Body of pancreas (tissue), 4 donors: ENCODE measurements around the gene CAPSL. TPM values are rescaled to one million over a fixed set of nuclear protein-coding genes. Genes with fewer than 3 reads are reported as not detected.

Experiments used
- ATAC-seq: fragments of 150-250 bp; one replicate; pipeline ENCODE4 v1.9.1; 2016
- DNase-seq, 4 donors: peaks; one replicate each; pipeline ENCODE4 v3.0.0-alpha.2; 2019
- H3K27ac ChIP-seq, 4 donors: fragments of 200-600 bp; sonication (generic); 1 replicate in 3 of 4; 2 replicates in 1 of 4; pipeline versions ENCODE4 v1.5.1 to v1.6.1; 2016 to 2019; ENCODE audit warnings: mild to moderate bottlenecking in 1 of 4, mixed read lengths in 1 of 4, moderate library complexity in 1 of 4
- H3K27me3 ChIP-seq, 2 donors: fragments of 200-600 bp; sonication (generic); one replicate each; pipeline ENCODE4 v1.6.0; 2016; ENCODE audit warnings: mild to moderate bottlenecking in 1 of 2
- H3K36me3 ChIP-seq, 2 donors: fragments of 200-600 bp; sonication (generic); replicated peaks in 1 of 2; 2 replicates each; pipeline ENCODE4 v1.5.1; 2016; ENCODE audit warnings: low read depth in 2 of 2; ENCODE audit not compliant: insufficient read depth in 1 of 2
- H3K4me1 ChIP-seq: fragments of 200-600 bp; sonication (generic); one replicate; pipeline ENCODE4 v1.6.0; 2016
- H3K4me3 ChIP-seq, 2 donors: fragments of 200-600 bp; sonication (generic); 1 replicate in 1 of 2; 2 replicates in 1 of 2; pipeline ENCODE4 v1.5.1; 2016 to 2019
- H3K9me3 ChIP-seq, 3 donors: fragments of 200-600 bp; sonication (generic); 1 replicate in 2 of 3; 2 replicates in 1 of 3; pipeline ENCODE4 v1.5.1; 2016
- CTCF ChIP-seq, 7 experiments: fragments of 450-650 bp in 4 of 7; fragments of 200-600 bp in 3 of 7; sonication (generic) in 3 of 7; IDR thresholded peaks; one replicate each; pipeline ENCODE4 v1.5.1; 2016 to 2019; ENCODE audit warnings: antibody characterized with exemption in 7 of 7
- POLR2A ChIP-seq, 3 donors: fragments of 450-650 bp; IDR thresholded peaks; one replicate each; pipeline ENCODE4 v1.6.1; 2016; ENCODE audit warnings: antibody characterized with exemption in 3 of 3, mild to moderate bottlenecking in 2 of 3
- WGBS, 2 donors: methylation state at CpG; one replicate each; pipeline ENCODE4 v1.1.5; 2017; 5-methylcytosine and 5-hydroxymethylcytosine counted together
- intact Hi-C: fragments of 100-400 bp; cut with DNase I; formaldehyde crosslinking; loops from one replicate; pipeline ENCODE4 v1.15.1; 2023
- total RNA-seq, 2 donors: library from RNA; depleted of rRNA; stranded (reverse); fragments of >200 nt; gene quantifications; one replicate each; pipeline ENCODE4 v1.1.0, GENCODE V29; 2016

The CAPSL gene
- total RNA-seq, 2 donors from 2014 or later, result not detected

GRCh38 chr5:35876922-35877321 lies 61.5 kb downstream of the CAPSL start:
- DNase-seq (no peak), ATAC-seq (no peak)
- intact Hi-C loops, result no loop called here
- Histone ChIP-seq H3K4me3 (no peak overlapping the region), H3K27me3 (no peaks in the 10 kb centered on the region), H3K4me1 (no peaks in the 10 kb centered on the region), H3K27ac (no peak overlapping the region), H3K36me3 (no peaks in the 10 kb centered on the region), H3K9me3 (no peaks in the 10 kb centered on the region)
- 42 to 43% methylated on average over 3 of the region's 3 CpGs for WGBS, 2 donors
- TF ChIP-seq POLR2A (IDR thresholded peaks at IDR 0.05) (no peak), CTCF (IDR thresholded peaks at IDR 0.05) (no peak)

DNA sequence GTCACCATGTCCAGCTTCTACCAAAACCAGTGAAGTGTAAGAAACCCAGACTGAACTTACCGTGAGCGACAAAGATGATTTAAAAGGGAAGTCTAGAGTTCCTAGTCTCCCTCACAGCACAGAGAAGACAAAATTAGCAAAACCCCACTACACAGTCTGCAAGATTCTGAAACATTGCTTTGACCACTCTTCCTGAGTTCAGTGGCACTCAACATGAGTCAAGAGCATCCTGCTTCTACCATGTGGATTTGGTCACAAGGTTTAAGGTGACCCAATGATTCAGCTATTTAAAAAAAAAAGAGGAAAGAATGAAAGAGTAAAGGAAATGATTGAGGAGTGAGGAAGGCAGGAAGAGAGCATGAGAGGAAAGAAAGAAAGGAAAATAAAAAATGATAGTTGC lies 62.0 kb downstream of the CAPSL start:
- H3K9me3 ChIP-seq, result no peaks in the 10 kb centered on the region
- no peak for TF ChIP-seq CTCF (IDR thresholded peaks at IDR 0.05)
- no peak for TF ChIP-seq POLR2A (IDR thresholded peaks at IDR 0.05)
- no peaks in the 10 kb centered on the region for H3K36me3 ChIP-seq
- intact Hi-C loops, result no loop called here
- H3K4me3 ChIP-seq, result no peak overlapping the region
- H3K27me3 ChIP-seq, result no peaks in the 10 kb centered on the region
- DNase-seq (no peak), ATAC-seq (no peak)
- no peaks in the 10 kb centered on the region for H3K4me1 ChIP-seq
- 68 to 80% methylated on average over 2 of the region's 2 CpGs for WGBS, 2 donors
- H3K27ac ChIP-seq, result no peak overlapping the region

GRCh38 chr5:35870605-35871004 lies 67.8 kb downstream of the CAPSL start:
- intact Hi-C loops, result no loop called here
- 79 to 91% methylated on average over 4 of the region's 4 CpGs for WGBS, 2 donors
- Histone ChIP-seq H3K27me3 (no peaks in the 10 kb centered on the region), H3K4me3 (no peak overlapping the region), H3K27ac (no peak overlapping the region), H3K9me3 (no peaks in the 10 kb centered on the region), H3K36me3 (no peaks in the 10 kb centered on the region), H3K4me1 (no peaks in the 10 kb centered on the region)
- ATAC-seq, result no peak
- TF ChIP-seq CTCF (IDR thresholded peaks at IDR 0.05), result no peak
- TF ChIP-seq POLR2A (IDR thresholded peaks at IDR 0.05), result no peak
- DNase-seq, result no peak

DNA sequence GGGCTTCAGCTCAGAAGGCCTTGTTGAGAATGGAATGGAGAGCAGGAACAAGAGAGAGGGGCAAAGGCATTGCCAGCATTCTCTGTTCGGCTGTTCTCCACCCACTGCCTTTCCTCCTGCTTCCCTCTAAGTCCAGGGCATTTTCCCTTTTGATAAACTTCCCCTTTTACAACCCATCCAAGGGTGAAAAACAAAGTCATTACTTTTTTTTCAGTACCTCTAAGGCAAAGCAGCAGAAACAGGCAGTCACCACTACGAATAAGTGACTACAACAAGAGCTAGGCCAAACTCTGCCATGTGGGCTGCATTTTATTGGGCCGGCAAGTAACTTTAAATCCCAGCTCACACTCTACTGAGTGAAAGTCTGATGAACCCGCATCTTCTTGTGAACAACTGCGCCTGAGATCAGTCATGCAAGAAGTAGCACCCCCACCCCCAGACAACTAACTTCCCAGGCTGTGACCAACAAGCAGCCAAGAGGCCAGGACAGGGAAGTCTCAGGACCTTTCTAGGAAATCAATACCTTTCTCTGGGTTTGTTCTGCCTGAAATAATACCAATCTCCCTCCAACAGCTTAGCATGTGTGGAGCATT lies 68.6 kb downstream of the CAPSL start:
- no peaks in the 10 kb centered on the region for H3K9me3 ChIP-seq
- WGBS, 2 donors, result 72 to 76% methylated on average over 5 of the region's 5 CpGs

More for the DNA sequence above, 68.6 kb downstream of the CAPSL start:
- Histone ChIP-seq H3K27me3 (no peaks in the 10 kb centered on the region), H3K27ac (no peak overlapping the region), H3K4me1 (no peaks in the 10 kb centered on the region), H3K36me3 (no peaks in the 10 kb centered on the region), H3K4me3 (no peak overlapping the region)
- intact Hi-C loops, result no loop called here
- TF ChIP-seq POLR2A (IDR thresholded peaks at IDR 0.05) (no peak), CTCF (IDR thresholded peaks at IDR 0.05) (no peak)
- DNase-seq (no peak), ATAC-seq (no peak)
